Endodermal cell (in vitro differentiated cells): ENCODE measurements around the gene IL5. TPM values are rescaled to one million over a fixed set of nuclear protein-coding genes. Genes with fewer than 3 reads are reported as not detected.

Experiments used
- DNase-seq: peaks from one replicate; pipeline ENCODE4 v3.0.0-alpha.2; 2017
- H3K27ac ChIP-seq: 2 replicates; pipeline ENCODE4 v1.5.1; 2013; ENCODE audit warnings: mild to moderate bottlenecking, low read depth, low read length, moderate library complexity
- H3K27me3 ChIP-seq: 2 replicates; pipeline ENCODE4 v1.6.1; 2013; ENCODE audit warnings: mild to moderate bottlenecking, low read length, moderate library complexity; ENCODE audit not compliant: insufficient read depth, control insufficient read depth, poor library complexity, severe bottlenecking
- H3K36me3 ChIP-seq: 2 replicates; pipeline ENCODE4 v1.7.0; 2013; ENCODE audit warnings: mild to moderate bottlenecking, low read length, moderate library complexity; ENCODE audit not compliant: control insufficient read depth, insufficient read depth
- H3K4me1 ChIP-seq: one replicate; pipeline ENCODE4 v1.7.0; 2013; ENCODE audit warnings: low read length; ENCODE audit not compliant: control insufficient read depth, insufficient read depth
- H3K4me3 ChIP-seq: 2 replicates; pipeline ENCODE4 v1.5.1; 2013; ENCODE audit warnings: mild to moderate bottlenecking, low read length, moderate library complexity
- H3K9ac ChIP-seq: 2 replicates; pipeline ENCODE4 v1.6.1; 2013; ENCODE audit warnings: mild to moderate bottlenecking, low read length, moderate library complexity; ENCODE audit not compliant: poor library complexity, severe bottlenecking; ENCODE audit errors: extremely low read depth
- H3K9me3 ChIP-seq: 2 replicates; pipeline ENCODE4 v1.6.1; 2013; ENCODE audit warnings: mild to moderate bottlenecking, low read length, moderate library complexity; ENCODE audit not compliant: control insufficient read depth
- H3K27ac Mint-ChIP-seq: 2 replicates; pipeline ENCODE4 v1.8.0; 2020; ENCODE audit warnings: mixed read lengths
- H3K27me3 Mint-ChIP-seq: 2 replicates; pipeline ENCODE4 v1.8.0; 2021; ENCODE audit warnings: mild to moderate bottlenecking, mixed read lengths; ENCODE audit not compliant: insufficient read depth
- H3K36me3 Mint-ChIP-seq: 2 replicates; pipeline ENCODE4 v1.8.0; 2020; ENCODE audit warnings: low read depth, mixed read lengths
- H3K4me1 Mint-ChIP-seq: 2 replicates; pipeline ENCODE4 v1.8.0; 2020; ENCODE audit warnings: mixed read lengths
- H3K4me3 Mint-ChIP-seq: 2 replicates; pipeline ENCODE4 v1.8.0; 2020; ENCODE audit warnings: mild to moderate bottlenecking, moderate library complexity, mixed read lengths
- H3K9me3 Mint-ChIP-seq: 2 replicates; pipeline ENCODE4 v1.8.0; 2020; ENCODE audit warnings: mild to moderate bottlenecking, mixed read lengths
- WGBS, 2 experiments: methylation state at CpG; one replicate each; pipeline versions ENCODE4 v1.1.5 to v1.1.7; 2013; ENCODE audit warnings: missing lambda C conversion rate in 2 of 2, mixed read lengths in 1 of 2; ENCODE audit not compliant: insufficient coverage in 1 of 2, insufficient read length in 1 of 2; 5-methylcytosine and 5-hydroxymethylcytosine counted together
- total RNA-seq, 2 donors: library from RNA; stranded (reverse); fragmentation: NEBNext Ultra II Directional in 1 of 2; extraction: Animal tissue kit (Norgen Biotek cat#: 25700) in 1 of 2; gene quantifications; 2 replicates in 1 of 2; 3 replicates in 1 of 2; pipeline ENCODE4 v1.2.1, GENCODE V29; 2021
- TF ChIP-seq, protein P1 (sequence below): fragments of 200-600 bp; sonication (generic); conservative IDR thresholded peaks from 2 replicates; pipeline ENCODE4 v1.5.0; 2021; ENCODE audit warnings: antibody characterized with exemption, mild to moderate bottlenecking

The IL5 gene
- total RNA-seq, 2 donors from 2014 or later = not detected

DNA sequence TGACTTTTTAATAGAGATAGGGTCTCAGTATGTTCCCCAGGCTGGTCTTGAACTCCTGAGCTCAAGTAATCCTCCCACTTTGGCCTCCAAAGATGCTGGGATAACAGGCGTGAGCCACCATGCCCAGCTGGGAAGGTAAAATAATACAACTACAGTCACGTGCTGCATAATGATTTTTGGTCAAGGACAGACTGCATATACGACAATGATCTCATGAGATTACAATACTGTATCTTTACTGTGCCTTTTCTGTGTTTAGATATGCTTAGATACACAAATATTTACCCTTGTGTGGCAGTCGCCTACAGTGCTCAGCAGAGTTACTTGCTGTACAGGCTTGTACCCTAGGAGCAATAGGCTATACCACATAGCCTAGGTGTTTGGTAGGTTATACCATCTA lies 38.6 kb downstream of the IL5 start:
- no peak for DNase-seq
- H3K4me3 ChIP-seq = no peak overlapping the region
- H3K9me3 ChIP-seq = no peaks in the 10 kb centered on the region
- peaks cover 11% of the 10 kb centered on the region for H3K4me1 Mint-ChIP-seq
- no peak overlapping the region for H3K9ac ChIP-seq
- H3K27ac Mint-ChIP-seq = no peak overlapping the region
- H3K4me3 Mint-ChIP-seq = no peak overlapping the region
- no peaks in the 10 kb centered on the region for H3K27me3 ChIP-seq
- no peaks in the 10 kb centered on the region for H3K27me3 Mint-ChIP-seq
- no peaks in the 10 kb centered on the region for H3K36me3 Mint-ChIP-seq
- peaks cover 1% of the 10 kb centered on the region for H3K9me3 Mint-ChIP-seq
- WGBS, 2 experiments = 80 to 88% methylated on average over 2 to 4 of the region's 4 CpGs
- no peaks in the 10 kb centered on the region for H3K4me1 ChIP-seq
- no peak overlapping the region for H3K27ac ChIP-seq
- H3K36me3 ChIP-seq = no peaks in the 10 kb centered on the region
- TF ChIP-seq, protein P1, sequence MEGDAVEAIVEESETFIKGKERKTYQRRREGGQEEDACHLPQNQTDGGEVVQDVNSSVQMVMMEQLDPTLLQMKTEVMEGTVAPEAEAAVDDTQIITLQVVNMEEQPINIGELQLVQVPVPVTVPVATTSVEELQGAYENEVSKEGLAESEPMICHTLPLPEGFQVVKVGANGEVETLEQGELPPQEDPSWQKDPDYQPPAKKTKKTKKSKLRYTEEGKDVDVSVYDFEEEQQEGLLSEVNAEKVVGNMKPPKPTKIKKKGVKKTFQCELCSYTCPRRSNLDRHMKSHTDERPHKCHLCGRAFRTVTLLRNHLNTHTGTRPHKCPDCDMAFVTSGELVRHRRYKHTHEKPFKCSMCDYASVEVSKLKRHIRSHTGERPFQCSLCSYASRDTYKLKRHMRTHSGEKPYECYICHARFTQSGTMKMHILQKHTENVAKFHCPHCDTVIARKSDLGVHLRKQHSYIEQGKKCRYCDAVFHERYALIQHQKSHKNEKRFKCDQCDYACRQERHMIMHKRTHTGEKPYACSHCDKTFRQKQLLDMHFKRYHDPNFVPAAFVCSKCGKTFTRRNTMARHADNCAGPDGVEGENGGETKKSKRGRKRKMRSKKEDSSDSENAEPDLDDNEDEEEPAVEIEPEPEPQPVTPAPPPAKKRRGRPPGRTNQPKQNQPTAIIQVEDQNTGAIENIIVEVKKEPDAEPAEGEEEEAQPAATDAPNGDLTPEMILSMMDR = no peak

DNA sequence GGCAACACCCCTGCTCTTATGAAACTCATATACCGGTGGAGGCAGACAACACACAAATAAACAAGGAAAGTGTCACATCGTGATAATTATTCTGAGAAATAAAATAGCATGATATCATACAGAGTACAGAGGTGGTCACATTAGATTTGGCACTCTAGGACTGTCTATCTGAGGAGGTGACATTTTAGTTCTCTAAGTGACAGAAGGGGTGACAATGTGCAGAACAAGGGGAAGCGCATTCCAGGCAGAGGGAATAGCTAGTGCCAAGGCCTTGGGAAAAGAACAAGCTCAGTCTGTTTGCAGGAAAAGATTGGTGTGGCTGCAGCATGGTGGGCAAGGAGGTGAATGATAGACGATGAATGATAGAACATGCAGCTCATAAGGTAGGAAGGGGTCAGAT lies 40.1 kb downstream of the IL5 start:
- H3K36me3 ChIP-seq = no peaks in the 10 kb centered on the region
- Mint-ChIP-seq H3K4me1 (peaks cover 9% of the 10 kb centered on the region), H3K27me3 (no peaks in the 10 kb centered on the region), H3K9me3 (no peaks in the 10 kb centered on the region), H3K36me3 (no peaks in the 10 kb centered on the region), H3K27ac (no peak overlapping the region), H3K4me3 (no peak overlapping the region)
- H3K9me3 ChIP-seq = no peaks in the 10 kb centered on the region
- H3K9ac ChIP-seq = no peak overlapping the region
- H3K4me1 ChIP-seq = no peaks in the 10 kb centered on the region
- no peaks in the 10 kb centered on the region for H3K27me3 ChIP-seq
- no peak for DNase-seq
- WGBS, 2 experiments = 40 to 68% methylated on average over 2 to 4 of the region's 4 CpGs
- TF ChIP-seq, protein P1 = no peak
- H3K4me3 ChIP-seq = no peak overlapping the region
- no peak overlapping the region for H3K27ac ChIP-seq

DNA sequence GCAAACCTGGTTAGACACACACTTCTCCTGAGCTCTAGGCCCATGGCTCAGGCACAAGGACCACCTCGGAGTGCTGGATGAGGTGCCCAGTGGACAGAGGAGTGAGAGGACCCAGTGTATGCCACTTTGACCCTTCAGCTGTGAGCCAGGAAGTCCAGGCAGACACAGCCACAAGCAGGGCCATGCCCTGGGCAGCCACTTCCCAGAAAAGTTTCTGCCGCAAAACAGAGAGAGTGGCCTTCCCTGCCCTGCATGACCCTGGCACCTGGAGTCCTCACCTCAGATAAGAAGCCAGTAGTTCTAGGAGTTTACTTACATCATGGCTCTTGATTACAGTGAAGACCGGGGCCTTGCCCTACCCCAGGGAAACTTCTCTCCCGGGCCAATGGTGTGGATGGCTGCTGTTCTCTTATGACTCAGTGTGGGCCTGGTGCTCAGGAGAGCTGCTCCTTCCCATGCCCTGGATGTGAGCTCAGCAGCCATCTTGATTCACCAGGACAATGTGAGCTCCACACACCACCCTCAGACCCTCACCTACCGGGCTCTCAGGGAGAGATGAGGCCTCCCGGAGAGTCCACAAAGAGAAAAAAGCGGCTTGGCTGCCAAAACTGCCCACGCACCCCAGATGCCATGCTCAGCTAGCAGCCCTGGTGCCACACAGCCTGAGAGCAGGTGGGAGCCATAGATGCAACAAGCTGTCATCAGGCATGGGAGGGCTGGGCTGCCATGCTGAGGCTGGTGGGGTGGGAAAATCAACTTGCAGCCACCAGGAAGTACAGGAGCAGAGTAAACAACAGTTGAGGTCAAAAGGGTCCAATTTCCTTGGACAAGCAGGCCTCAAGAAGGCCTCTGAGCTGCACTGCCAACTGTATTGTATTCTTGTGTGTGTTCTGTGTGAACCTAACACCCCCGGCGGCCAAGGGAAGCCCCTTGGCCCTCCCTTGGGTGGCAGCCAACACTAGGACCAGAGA lies 41.1 kb downstream of the IL5 start:
- 93 to 95% methylated on average over 4 to 10 of the region's 10 CpGs for WGBS, 2 experiments

More for the DNA sequence above, 41.1 kb downstream of the IL5 start:
- TF ChIP-seq, protein P1 = no peak
- no peak overlapping the region for H3K4me3 Mint-ChIP-seq
- H3K4me1 Mint-ChIP-seq = peaks cover 11% of the 10 kb centered on the region
- no peaks in the 10 kb centered on the region for H3K36me3 Mint-ChIP-seq
- DNase-seq = no peak
- Histone ChIP-seq H3K9me3 (no peaks in the 10 kb centered on the region), H3K4me1 (no peaks in the 10 kb centered on the region), H3K9ac (no peak overlapping the region), H3K27ac (no peak overlapping the region), H3K27me3 (no peaks in the 10 kb centered on the region), H3K36me3 (no peaks in the 10 kb centered on the region), H3K4me3 (no peak overlapping the region)
- H3K27ac Mint-ChIP-seq = no peak overlapping the region
- H3K27me3 Mint-ChIP-seq = no peaks in the 10 kb centered on the region
- no peaks in the 10 kb centered on the region for H3K9me3 Mint-ChIP-seq
